ENCODE measurements around the gene BANK1. TPM values are rescaled to one million over a fixed set of nuclear protein-coding genes. Genes with fewer than 3 reads are reported as not detected.

The BANK1 gene
- total and polyA plus RNA-seq, 2 of the 4 experiments (the other 2 are of a cell fraction): under 0.01 to 0.51 TPM

- no CpG with 5 or more reads among the region's 3 CpGs for WGBS, 2 experiments (ENCODE audit: extremely low coverage in 2 of 2, insufficient read length in 1 of 2)
- CTCF ChIA-PET: interaction anchor here (0.5 kb wide), 1 partner anchor 57 kb away, joined by 4 read pairs; no protein-coding TSS in a partner anchor
Measured at GRCh38 chr4:101886826-101887225, 96.3 kb downstream of the BANK1 start.

More at GRCh38 chr4:101886826-101887225, 96.3 kb downstream of the BANK1 start:
- H3K27me3 ChIP-seq (ENCODE audit: control insufficient read depth, insufficient read depth, low read length): no peaks in the 10 kb centered on the region
- H2BK15ac ChIP-seq (ENCODE audit: low read depth, low read length): no peak overlapping the region
- no peak overlapping the region for H3K4me3 ChIP-seq (ENCODE audit: insufficient read depth, low read depth, low read length)
- no peak overlapping the region for H3K23ac ChIP-seq (ENCODE audit: low read depth, low read length)
- in situ Hi-C loops (cut with MboI; ENCODE audit: low sequenced_read_pairs) (no loop called here), intact Hi-C loops (cut with micrococcal nuclease) (no loop called here), dilution Hi-C loops (cut with HindIII; ENCODE audit: low sequenced_read_pairs, unreplicated experiment) (no loop called here)
- H2AFZ ChIP-seq (replicated peaks; ENCODE audit: low read length, poor library complexity): no peak overlapping the region
- no peak overlapping the region for H3K4ac ChIP-seq (ENCODE audit: low read depth, low read length)
- H3K36me3 ChIP-seq (ENCODE audit: control insufficient read depth, insufficient read depth, low read length): no peaks in the 10 kb centered on the region
- H4K8ac ChIP-seq (ENCODE audit: low read depth in 2 of 2, low read length in 2 of 2): no peak overlapping the region
- no peak for TF ChIP-seq USF2 (IDR thresholded peaks at IDR 0.05; ENCODE audit: low read depth, low read length)
- no peak for TF ChIP-seq ELK1 (IDR thresholded peaks at IDR 0.05; ENCODE audit: borderline replicate concordance, low read depth, low read length)
- no peak for TF ChIP-seq CTCF (conservative IDR thresholded peaks at IDR 0.05; ENCODE audit: low read depth, low read length)
- no peak for TF ChIP-seq POLR2A (IDR thresholded peaks at IDR 0.05; ENCODE audit: low read depth, low read length)
- no peak overlapping the region for H2AK9ac ChIP-seq (replicated peaks; ENCODE audit: low read depth, low read length, poor library complexity)
- ATAC-seq (ENCODE audit: low read depth) (no peak), DNase-seq (no peak)
- no peak overlapping the region for H2BK120ac ChIP-seq (ENCODE audit: low read depth, low read length)
- no peak overlapping the region for H3K56ac ChIP-seq (ENCODE audit: extremely low read depth, insufficient read depth, low read length)
- no peaks in the 10 kb centered on the region for H3K79me1 ChIP-seq (ENCODE audit: low read depth in 1 of 2, low read length in 2 of 2)
- H3K27ac ChIP-seq (ENCODE audit: insufficient read depth, low read length): no peak overlapping the region
- H2BK5ac ChIP-seq (ENCODE audit: low read depth, low read length, poor library complexity, severe bottlenecking): no peak overlapping the region
- H3K4me1 ChIP-seq (ENCODE audit: control insufficient read depth, insufficient read depth, low read length): no peaks in the 10 kb centered on the region
- H4K5ac ChIP-seq (ENCODE audit: low read depth, low read length): no peak overlapping the region
- no peaks in the 10 kb centered on the region for H3K9me1 ChIP-seq (ENCODE audit: insufficient read depth, low read length)
- no peaks in the 10 kb centered on the region for H3K9me3 ChIP-seq (ENCODE audit: control insufficient read depth, insufficient read depth, low read length)
- H4K20me1 ChIP-seq (ENCODE audit: insufficient read depth, low read length): no peaks in the 10 kb centered on the region
- no TSS peak for BruUV-seq (replicated peaks)
- no peak overlapping the region for H2BK20ac ChIP-seq (ENCODE audit: low read depth, low read length)
- no peak overlapping the region for H3K9ac ChIP-seq (ENCODE audit: low read depth, low read length)
- H3K4me2 ChIP-seq (ENCODE audit: low read depth, low read length): no peak overlapping the region
- H3K14ac ChIP-seq (replicated peaks; ENCODE audit: low read depth, low read length): no peak overlapping the region
- H3K18ac ChIP-seq (ENCODE audit: low read depth, low read length): no peak overlapping the region
- no peak overlapping the region for H2AK5ac ChIP-seq (ENCODE audit: low read depth, low read length)
- no peak overlapping the region for H4K91ac ChIP-seq (ENCODE audit: insufficient read depth, low read depth, low read length)
- POLR2A ChIA-PET (ENCODE audit: unreplicated experiment): no interaction called here
